GM10248 (cell line): ENCODE data around the gene WASF3.

ENCODE experiments used
- CTCF ChIA-PET: fragments of 300-600 bp; sonication (Branson Sonifier 250); formaldehyde crosslinking; extraction: SDS; loops from one replicate; lab custom pipeline; 2021; ENCODE audit warnings: antibody characterized with exemption; lab: Yijun Ruan, JAX
- POLR2A ChIA-PET: fragments of 350-650 bp; sonication (Branson Sonifier 250); formaldehyde crosslinking; extraction: SDS; loops from one replicate; lab custom pipeline; 2020; ENCODE audit warnings: antibody characterized with exemption; lab: Yijun Ruan, JAX
- DNase-seq: peaks from one replicate; pipeline ENCODE4 v3.0.0; 2012; ENCODE audit errors: extremely low spot score
- CTCF ChIP-seq: IDR thresholded peaks from 2 replicates; pipeline ENCODE4 v1.5.1; 2012; ENCODE audit warnings: mild to moderate bottlenecking, low read depth; ENCODE audit errors: extremely low read depth, missing control alignments, control extremely low read depth

Gene WASF3

GRCh38 chr13:26699197-26699490 is 141.7 kb downstream of the WASF3 start:
- TF ChIP-seq CTCF = no peak
- no peak for DNase-seq
- POLR2A ChIA-PET = no interaction called here
- CTCF ChIA-PET = interaction anchor here (0.8 to 6.0 kb wide), 18 partner anchors 9 to 1126 kb away, joined by 3 to 94 read pairs (median 4); no protein-coding TSS in a partner anchor

- CTCF ChIA-PET = interaction anchor here (1.1 to 3.5 kb wide), 3 partner anchors 9 to 521 kb away, joined by 3 to 17 read pairs (median 3); no protein-coding TSS in a partner anchor
- POLR2A ChIA-PET = no interaction called here
- TF ChIP-seq CTCF = no peak
- DNase-seq = no peak
Observed at GRCh38 chr13:26705536-26705935, 148.1 kb downstream of the WASF3 start.

- TF ChIP-seq CTCF = no peak
- no peak for DNase-seq
- ChIA-PET CTCF (interaction anchor here (1.1 to 3.5 kb wide), 4 partner anchors 10 to 522 kb away, joined by 3 to 17 read pairs (median 3); no protein-coding TSS in a partner anchor), POLR2A (no interaction called here)
Observed at GRCh38 chr13:26706381-26706780, 148.9 kb downstream of the WASF3 start.

- ChIA-PET POLR2A (no interaction called here), CTCF (interaction anchor here (0.8 to 3.5 kb wide), 4 partner anchors 9 to 165 kb away, joined by 3 to 17 read pairs (median 3); no protein-coding TSS in a partner anchor)
- DNase-seq = peak; percentile 52
- TF ChIP-seq CTCF = peak; percentile 42
Observed at GRCh38 chr13:26707122-26708006, 149.9 kb downstream of the WASF3 start.

GRCh38 chr13:26708007-26708297 is 150.5 kb downstream of the WASF3 start:
- CTCF ChIA-PET = interaction anchor here (0.8 to 3.5 kb wide), 2 partner anchors 9 to 164 kb away, joined by 3 to 17 read pairs; no protein-coding TSS in a partner anchor
- POLR2A ChIA-PET = no interaction called here
- no peak for TF ChIP-seq CTCF
- DNase-seq = no peak

- TF ChIP-seq CTCF = no peak
- no peak for DNase-seq
- POLR2A ChIA-PET = no interaction called here
- CTCF ChIA-PET = interaction anchor here (1.8 kb wide), 1 partner anchor 11 kb away, joined by 6 read pairs; no protein-coding TSS in a partner anchor
Observed at GRCh38 chr13:26709461-26709860, 152.0 kb downstream of the WASF3 start.
